Left renal pelvis (tissue), 4 donors: ENCODE results near the gene TPRG1. TPM values are rescaled to one million over a fixed set of nuclear protein-coding genes. Genes with fewer than 3 reads are reported as not detected.

ENCODE experiments used
- DNase-seq, 4 donors: peaks; one replicate each; pipeline ENCODE4 v3.0.0-alpha.2; 2013; ENCODE audit warnings: low read depth in 4 of 4, low spot score in 3 of 4
- polyA plus RNA-seq, 4 donors: library from polyadenylated mRNA; unstranded; fragments of 120-200 nt; gene quantifications; one replicate each; pipeline ENCODE4 v1.2.1, GENCODE V29; 2013; ENCODE audit not compliant: insufficient read length in 4 of 4

Gene TPRG1
- polyA plus RNA-seq, 4 donors = 0.53 to 2.0 (median 1.1) TPM

GRCh38 chr3:189340680-189341460 is 169.1 kb downstream of the TPRG1 start:
- DNase-seq = no peak

GRCh38 chr3:189342811-189343210 is 171.0 kb downstream of the TPRG1 start:
- no peak for DNase-seq

GRCh38 chr3:189344996-189345395 is 173.2 kb downstream of the TPRG1 start:
- no peak for DNase-seq

GRCh38 chr3:189349772-189350171 is 178.0 kb downstream of the TPRG1 start:
- DNase-seq = no peak

GRCh38 chr3:189353318-189353965 is 181.7 kb downstream of the TPRG1 start:
- no peak for DNase-seq

GRCh38 chr3:189353988-189354889 is 182.5 kb downstream of the TPRG1 start:
- DNase-seq = no peak

GRCh38 chr3:189355115-189355480 is 183.3 kb downstream of the TPRG1 start:
- DNase-seq = no peak

- no peak for DNase-seq
Observed at GRCh38 chr3:189355481-189356201, 183.9 kb downstream of the TPRG1 start.

GRCh38 chr3:189360291-189360690 is 188.5 kb downstream of the TPRG1 start:
- no peak for DNase-seq

- DNase-seq = no peak
Observed at GRCh38 chr3:189361103-189361835, 189.5 kb downstream of the TPRG1 start.

- DNase-seq = no peak
Observed at GRCh38 chr3:189363590-189364255, 192.0 kb downstream of the TPRG1 start.

- DNase-seq = no peak
Observed at GRCh38 chr3:189365609-189366564, 194.1 kb downstream of the TPRG1 start.

GRCh38 chr3:189368384-189368783 is 196.6 kb downstream of the TPRG1 start:
- DNase-seq = no peak

- no peak for DNase-seq
Observed at GRCh38 chr3:189369636-189370035, 197.9 kb downstream of the TPRG1 start.

GRCh38 chr3:189372243-189372642 is 200.5 kb downstream of the TPRG1 start:
- DNase-seq = no peak
